Measurements from ENCODE around the gene NGFR.

- TF ChIP-seq POLR2AphosphoS5 (IDR thresholded peaks at IDR 0.05; ENCODE audit: borderline replicate concordance, low read depth, low read length) (peak; percentile 36), FOXP2 (optimal IDR thresholded peaks at IDR 0.05; ENCODE audit: control extremely low read depth, extremely low read length, insufficient read depth) (no peak), EZH2 (IDR thresholded peaks at IDR 0.05) (no peak)
These were observed 21.1 kb downstream of the NGFR start for GRCh38 chr17:49516180-49516579.
